ENCODE measurements around the gene B3GNT3.

B3GNT3 gene

DNA sequence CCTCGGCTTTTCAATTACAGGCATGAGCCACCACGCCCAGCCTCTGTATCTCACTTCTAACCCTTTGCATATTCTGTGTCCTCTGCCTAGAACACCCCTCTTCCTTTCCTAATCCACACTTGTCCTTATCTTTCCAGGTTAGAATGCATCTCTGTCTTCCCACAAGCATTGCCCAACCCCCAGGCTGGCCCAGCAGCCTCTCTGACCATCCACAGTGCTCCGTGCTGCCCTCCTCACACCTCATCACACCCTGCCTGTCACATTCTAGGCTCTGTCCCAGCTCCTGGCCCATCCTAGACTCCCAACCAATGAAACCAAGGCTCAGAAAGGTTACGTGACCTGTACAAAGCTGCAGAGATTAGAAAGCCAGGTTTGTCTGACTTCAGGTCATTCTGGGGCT is 41.6 kb downstream of the B3GNT3 start:
- no peak for DNase-seq

DNA sequence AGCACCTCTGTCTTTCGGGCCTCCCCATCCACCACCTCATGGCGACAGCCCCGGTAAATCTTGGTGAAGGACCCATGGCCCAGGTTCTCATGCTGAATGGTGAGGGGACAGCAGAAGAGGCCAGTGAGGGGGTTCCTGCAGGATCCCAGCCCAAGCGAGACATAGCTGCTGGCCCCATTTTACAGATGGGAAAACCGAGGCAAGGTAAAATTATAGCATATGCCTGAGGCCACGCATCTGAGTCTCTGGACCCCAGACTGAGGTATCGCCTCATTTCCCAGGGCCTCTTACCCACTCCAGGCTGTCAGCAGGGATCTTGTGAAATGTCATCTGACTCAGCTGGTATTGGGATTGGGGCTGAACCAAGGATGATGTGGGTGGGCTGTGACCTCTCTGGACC is 43.0 kb downstream of the B3GNT3 start:
- no peak for DNase-seq

DNA sequence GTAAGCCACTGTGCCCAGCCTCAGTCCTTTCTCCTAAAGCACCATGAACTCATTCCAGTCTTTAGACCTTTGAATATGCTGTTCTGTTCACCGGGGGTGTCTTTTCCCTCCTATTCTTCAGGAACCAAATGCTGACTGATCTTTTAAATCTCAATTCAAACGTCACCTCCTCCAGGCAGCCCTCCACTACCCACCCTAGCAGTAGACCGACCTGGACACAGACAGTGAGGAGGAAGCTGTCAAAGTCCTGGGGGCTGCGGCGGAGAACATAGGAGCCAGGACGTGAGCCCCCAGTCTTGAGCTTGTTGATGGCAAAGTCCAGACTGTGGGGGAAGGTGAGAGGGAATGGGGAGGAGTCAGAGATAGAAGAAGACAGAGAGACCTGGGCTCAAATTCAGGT is 45.1 kb downstream of the B3GNT3 start:
- DNase-seq = no peak

DNA sequence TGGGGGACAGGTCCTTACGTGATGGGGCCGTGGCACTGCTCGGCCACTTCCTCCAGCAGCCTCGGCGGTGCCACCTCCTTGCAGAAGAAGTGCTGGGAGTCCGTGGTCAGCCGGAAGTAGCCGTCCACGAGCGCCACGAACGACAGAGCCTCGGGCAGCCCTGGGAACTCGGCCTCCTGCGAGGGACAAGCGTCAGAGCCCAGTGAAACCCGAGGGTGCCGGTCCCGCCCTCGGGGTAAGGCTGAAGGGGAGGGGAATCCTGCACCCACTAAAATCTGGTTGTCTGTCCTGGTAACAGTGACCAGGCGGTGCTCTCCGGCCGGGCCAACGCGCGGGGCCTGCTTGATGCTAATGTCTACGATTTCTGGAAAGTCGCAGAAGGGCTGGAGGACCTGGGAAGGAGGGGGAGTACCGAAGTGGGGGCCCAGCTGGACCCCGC is 46.5 kb downstream of the B3GNT3 start:
- no peak for DNase-seq

DNA sequence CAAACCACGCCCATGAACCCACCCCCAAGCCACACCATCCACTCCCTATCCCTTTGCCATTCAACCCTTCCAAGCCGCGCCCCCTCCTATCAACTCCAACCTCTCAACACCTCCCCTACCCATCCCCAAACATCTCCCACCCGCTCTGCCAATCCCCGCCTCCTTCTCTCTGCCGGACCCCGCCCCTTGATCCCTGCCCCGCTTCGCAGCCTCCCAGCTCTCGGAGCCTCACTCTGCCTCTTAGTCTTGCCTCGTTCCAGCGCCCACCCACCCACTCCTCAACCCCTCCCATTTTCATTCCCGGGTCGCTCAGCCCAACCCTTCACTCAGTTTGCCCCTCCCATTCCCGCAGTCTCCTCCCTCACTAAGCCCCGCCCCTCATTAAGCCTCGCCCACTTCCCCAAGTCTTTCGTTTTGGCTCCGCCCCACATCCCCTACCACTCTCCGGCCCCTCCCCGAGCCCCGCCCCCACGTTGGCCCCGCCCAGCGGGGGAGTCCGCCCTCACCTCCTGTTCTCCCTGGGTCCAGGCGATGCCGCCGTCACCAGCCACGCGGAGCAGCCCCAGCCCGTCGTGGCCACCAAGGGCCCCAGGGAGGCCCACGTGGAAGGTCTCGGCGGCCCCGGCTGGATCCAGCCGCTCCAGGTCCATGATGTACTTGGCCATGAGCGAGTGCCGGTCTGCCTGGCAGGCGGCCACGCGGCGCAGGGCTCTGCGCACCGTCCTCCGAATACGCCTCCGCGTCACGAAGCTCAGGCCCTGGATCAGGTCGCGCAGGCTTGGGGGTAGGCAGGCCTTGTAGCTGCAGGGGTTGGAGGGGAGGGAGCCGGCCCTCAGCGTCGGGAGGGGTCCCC is 47.1 kb downstream of the B3GNT3 start:
- DNase-seq = peak; percentile 78 to 80

DNA sequence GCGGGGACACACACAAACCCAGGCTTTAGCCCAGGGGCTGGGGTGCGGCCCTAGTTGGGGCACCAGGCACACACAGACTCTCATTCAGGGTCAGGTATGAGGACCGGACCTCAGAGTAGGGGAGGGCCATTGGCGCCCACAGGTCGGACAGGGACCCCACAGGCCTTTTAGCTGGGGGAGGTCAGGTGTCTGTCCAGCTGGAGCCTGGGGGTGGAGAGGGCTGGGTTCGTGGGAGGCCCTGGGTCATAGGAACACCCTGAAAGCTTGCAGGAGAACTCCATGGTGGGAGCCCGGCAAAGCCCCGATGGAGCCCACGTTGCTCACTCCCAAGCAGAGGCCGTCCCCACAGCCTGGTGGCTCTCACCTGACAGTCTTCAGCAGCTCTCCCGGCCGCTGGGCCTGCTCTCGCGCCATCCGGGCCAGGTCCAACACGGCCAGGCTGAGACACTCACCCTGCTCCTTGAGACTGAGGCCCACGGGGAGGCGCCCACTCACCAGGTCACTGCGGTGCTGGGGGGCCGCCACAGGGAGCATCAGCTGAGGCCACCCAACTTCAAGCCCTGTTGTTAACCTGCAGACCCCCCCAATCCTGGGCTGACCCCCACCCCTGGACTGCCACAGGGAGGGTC is 47.8 kb downstream of the B3GNT3 start:
- no peak for DNase-seq

DNA sequence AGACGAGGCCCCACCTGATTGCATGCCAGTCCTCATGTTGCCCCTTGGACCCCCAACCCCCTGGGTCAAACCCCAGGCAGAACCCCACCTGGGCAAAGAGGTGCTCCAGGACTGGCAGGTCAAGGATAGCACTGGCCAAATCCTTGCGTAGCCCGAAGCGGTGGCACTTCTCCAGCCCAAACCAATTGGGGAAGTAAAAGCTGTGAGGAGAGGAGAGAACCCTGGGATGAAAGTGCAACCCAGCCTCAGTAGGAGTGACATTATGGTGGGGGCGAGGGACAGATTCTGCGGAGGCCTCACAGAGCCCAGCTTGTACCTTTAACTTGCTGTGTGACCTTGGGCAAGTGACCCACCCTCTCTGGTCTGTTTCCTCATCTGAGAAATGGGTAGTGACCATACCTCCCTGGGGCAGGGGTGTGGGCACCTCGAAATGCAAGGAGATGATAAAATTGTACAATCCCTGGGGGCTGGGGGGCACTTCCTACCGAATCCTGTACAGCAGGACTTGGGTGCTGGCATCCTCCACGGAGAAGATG is 48.4 kb downstream of the B3GNT3 start:
- no peak for DNase-seq

DNA sequence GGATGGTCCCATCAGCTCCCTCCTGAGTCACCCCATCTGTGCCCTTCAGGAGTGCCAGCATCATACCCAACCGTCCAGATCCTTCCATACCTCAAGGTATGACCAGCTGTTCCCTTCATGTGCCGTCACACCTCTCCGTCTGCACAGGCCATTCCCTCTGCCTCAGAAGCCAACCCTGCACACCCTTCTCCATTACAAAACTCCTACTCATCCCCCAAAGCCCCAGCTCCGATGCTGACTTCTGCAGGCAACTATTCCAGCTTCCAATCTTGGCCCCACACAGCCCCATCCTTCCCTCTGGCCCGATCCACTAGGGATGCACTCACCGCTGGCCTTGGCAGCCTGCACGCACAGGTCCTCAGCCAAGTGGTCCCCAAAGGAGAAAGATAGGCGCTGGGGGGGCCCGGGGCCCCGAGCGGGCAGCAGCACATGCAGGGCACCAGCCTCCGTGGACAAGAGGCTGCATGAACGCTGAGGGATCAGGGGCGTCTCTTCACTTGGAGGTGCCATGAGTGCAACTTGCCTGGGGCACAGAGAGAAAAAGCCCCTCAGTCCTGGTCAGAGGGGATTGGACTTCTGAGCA is 49.1 kb downstream of the B3GNT3 start:
- no peak for DNase-seq

DNA sequence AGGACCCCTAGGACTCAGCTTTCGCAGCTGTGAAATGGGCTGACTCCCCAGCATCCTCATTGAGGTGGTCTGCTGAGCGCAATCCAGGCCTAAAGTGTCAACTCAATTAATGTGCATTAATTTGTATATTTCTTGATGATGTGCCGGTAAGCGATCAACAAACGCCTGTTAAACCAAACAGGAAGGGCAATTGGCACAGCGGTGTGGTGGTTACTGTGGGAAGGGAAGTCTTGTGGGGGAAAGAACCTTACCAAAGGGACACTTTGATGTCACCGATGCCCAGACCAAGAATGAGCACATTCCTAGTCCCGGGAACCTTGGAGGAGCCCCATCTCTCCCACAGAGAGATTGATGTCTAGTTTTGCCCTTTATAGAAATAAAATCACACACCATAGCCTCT is 51.2 kb downstream of the B3GNT3 start:
- peak in 1 of 2 experiments; percentile 56 for DNase-seq

DNA sequence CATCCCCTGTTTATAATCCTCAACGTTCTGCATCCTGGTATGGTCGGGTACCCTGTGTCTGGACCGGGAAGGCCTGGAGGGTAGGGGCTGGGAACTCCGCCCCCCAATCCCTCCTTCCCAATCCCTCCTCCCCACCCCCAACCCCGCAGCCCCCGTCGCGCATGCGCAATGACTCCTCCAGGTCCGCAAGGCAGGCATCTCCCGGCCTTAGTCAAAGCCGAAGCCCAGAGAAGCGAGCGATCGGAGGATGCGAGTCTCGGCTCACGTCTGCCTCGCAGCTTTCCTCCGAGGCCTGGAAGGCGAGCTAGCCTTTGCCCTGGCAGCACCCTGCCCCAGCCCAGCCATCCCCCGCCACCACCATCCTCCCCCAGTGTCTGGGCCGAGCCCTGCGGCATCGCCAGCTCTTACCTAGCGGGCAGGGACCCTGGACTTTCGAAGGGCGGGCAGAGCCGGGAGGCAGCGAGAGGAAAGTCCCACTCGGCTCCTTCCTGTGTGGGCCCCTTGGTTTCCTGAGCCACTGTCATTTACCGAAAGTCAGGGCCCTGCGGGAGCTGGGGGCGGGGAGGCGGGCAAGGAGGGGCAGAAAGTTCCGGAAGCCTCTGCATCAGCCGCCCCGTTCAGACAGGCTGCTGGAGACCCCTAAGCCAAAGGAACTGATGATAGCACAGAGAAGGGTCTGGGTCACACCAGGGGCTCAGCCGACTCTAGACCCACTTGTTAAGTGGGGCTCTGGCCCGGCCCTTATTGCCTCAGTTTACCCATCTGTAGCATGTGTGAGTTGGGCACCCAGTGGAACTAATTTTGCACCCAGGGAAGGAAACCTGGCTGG is 52.8 kb downstream of the B3GNT3 start, which contains the start of gene JAK3:
TSS of gene JAK3 (minus strand) at position 445 of the 829 bp plus-strand sequence. CDS start 3,565 bp downstream, outside the sequence.
- peak; percentile 92 to 94 for DNase-seq

DNA sequence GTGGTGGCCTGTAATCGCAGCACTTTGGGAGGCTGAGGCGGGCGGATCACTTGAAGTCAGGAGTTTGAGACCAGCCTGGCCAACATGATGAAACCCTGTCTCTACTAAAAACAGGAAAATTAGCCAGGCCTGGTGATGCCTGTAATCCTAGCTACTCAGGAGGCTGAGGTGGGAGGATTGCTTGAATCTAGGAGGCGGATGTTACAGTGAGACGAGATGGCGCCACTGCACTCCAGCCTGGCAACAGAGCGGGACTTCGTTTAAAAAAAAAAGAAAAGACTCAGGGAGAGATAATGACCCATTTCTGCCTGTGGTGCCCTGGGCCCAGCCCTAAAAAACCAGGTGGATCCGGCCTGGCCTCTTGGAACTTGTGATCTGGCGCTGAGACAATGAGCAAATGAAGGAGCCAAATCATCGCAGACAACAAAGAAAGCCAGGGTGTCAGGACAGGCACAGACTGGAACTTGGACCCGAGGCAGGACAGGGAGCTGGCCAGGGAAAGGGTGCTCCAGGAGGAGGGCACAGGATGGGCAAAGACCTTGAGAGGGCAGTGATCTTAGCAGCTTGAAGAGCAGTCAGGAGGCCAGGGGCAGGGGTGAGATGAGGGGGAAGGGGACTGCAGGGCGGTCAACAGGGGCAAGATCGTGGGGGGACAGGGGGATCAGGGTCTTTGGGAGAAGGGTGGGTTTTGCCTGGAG is 53.8 kb downstream of the B3GNT3 start:
- no peak for DNase-seq

DNA sequence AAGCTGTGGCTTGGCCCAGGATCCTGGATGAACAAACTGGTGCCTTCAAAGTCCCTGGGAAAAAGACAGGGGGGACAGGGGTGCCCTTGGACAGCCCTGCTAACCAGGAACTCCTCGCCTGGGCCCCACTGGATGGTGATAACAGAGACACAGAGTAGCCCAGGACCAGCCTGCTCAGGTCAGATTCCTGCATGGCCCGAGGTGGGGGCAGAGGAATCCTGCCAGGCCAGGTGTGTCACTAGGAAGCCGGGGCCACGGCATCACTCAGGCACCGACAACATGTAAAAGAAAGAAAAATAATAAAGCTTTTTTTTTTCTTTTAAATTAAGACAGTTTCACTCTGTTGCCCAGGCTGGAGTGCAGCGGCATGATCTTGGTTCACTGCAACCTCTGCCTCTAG is 59.1 kb downstream of the B3GNT3 start:
- DNase-seq = no peak

DNA sequence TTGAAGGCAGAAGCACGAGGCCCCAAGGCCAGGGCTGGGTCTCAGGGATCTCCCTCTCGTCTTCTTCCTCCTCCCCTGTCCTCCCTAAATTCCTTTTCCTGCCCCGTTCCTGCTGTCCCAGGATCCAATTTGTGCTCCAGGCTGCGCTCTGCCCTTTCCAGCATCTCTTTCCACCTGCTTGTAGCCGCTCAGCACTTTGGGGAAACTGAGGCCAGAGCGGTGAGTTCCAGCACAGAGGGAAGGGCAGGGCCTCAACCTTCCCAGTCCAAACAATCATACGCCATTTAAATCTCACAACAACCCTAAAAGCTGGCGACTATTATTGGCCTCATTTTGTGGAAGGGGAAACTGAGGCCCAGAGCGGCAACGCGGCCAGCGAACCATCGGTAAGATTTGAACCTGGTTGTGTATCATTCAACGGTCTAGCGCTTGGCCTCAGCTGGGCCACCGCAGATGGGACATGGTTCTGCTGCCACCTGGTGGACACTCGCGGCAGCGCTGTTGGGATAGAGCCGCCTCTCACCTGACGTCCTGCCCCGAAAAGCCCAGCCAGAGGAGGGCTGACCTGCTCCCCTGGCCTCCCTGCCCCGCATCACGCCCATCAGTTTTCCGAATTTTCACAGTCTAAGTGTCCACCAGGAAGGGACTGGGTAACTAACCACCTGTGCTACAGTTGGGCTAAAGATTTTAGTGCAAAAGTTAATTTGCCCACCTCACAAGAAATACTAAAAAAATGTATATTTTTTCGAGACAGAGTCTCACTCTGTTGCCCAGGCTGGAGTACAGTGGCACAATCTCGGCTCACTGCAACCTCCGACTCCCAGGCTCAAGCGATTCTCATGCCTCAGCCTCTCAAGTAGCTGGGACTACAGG is 60.6 kb downstream of the B3GNT3 start:
- peak; percentile 97 for DNase-seq

DNA sequence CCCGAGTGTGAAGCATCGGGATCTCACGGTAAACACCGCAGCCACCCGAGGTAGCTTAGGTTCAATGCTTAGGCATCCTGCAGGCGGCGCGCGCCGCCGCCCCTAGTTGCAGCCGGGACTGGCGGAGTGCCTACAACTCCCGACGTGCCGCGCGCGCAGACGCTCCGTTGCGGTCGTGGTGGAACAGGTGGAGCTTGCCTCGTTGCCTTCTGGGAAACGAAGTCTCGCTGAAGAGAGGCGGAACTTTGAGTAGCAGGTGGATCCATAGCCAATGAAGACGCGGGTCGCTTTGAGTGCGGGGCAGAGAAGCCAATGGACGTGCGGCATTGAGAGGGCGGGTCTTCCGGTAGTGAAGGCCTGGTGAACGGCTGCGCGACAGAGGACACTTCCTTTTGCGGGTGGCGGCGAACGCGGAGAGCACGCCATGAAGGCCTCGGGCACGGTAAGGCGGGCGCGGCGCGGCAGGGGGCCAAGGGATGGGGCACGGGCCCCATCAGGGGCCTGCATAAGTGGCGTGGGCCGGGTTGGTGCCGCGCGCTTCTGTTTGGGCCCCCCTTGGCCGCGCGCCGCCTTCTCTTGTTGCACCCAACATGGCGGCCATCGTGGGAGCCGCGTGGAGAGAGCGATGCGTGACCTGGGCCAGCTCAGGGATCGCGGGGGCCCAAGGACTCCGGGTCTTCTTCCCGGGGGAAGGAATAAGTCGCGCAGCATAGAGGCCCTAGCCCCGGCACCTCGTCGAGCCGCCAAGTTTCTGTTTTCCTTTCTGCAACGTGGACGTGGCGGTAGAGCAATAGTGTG is 64.8 kb downstream of the B3GNT3 start, which contains the start of gene RPL18A:
TSS of gene RPL18A (plus strand) at position 378 of the 798 bp plus-strand sequence. CDS start at position 425, 47 bp downstream.
- peak; percentile 98 to 99 for DNase-seq

DNA sequence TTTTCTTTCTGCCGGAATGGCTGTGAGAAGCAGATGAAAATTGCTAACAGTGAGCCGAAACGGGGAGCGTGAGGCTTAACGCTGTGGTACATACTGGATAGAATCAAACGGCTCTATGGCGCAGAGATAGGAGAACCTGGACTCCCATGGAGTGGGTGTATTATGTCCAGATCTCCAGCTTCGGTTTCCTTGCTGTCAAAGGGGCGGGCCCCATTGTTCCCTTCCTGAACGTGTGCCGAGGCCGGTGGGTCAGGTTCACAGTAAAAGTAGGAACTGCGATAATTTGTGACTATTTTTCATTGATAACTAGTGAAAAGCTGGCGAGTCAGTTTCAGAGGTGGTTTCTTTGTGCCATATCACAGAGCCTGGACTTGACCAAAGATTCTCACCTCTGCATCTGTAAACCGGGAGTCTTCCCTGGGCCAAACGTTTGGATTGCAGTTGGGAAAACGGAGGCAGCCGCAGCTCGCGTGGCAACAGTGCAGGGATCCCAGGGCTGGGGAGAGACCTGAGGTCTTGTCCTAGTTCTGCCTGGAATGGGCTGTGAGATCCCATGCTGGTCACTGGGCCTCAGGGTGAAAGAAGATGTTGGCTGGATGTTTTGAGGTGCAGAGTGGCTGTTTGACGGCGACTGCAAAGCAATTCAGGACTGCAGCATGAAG is 65.5 kb downstream of the B3GNT3 start:
- no peak for DNase-seq

DNA sequence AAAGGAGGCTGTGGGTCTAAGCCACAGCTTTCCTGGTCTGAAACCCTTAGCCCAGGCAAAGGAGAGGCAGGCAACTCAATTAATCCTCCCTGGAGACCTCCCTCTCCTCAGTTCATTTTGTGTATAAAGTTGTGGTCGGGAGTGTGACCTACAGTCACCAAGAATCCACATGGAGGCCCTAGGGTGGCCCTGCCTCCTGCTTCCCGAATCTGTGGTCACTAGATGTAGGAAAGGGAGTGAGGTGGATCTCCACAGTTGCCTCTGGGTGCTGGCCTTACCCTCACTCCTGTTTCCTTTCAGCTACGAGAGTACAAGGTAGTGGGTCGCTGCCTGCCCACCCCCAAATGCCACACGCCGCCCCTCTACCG is 66.0 kb downstream of the B3GNT3 start:
- DNase-seq = no peak

DNA sequence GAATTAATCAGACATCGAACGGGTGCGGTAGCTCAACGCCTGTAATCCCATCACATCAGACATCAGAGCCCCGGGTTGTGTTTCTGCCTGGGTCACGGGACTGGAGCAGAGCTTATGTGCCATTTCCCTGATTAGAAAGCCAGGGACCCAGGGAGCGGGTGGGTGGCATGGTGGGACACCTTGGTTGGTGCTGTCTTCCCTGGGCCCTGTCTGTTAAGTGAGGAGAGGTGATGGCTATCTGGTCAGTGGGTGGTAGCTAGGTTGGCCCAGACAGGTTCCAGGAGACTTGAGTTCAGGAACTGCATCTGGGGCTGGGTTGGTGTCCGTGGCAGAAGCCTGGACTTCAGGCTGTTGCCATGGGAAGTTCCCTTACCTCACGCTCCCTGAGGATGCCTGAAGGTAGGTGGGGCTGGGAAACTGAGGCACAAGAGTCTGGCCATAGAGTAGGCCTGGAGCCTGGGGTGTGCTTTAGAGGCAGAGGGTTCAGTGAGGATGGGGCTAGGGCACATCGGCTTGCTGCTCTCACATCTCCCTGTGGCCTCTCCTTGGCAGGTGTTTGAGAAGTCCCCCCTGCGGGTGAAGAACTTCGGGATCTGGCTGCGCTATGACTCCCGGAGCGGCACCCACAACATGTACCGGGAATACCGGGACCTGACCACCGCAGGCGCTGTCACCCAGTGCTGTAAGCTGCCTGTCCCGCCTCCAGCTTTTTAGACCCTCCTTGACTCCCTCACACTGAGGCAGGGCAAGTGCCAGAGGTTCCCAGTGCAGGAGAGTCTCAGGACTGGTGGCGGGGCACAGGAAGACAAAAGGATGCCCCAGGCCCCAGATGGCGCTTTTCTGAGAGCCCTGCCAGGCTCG is 66.8 kb downstream of the B3GNT3 start:
- DNase-seq = no peak

DNA sequence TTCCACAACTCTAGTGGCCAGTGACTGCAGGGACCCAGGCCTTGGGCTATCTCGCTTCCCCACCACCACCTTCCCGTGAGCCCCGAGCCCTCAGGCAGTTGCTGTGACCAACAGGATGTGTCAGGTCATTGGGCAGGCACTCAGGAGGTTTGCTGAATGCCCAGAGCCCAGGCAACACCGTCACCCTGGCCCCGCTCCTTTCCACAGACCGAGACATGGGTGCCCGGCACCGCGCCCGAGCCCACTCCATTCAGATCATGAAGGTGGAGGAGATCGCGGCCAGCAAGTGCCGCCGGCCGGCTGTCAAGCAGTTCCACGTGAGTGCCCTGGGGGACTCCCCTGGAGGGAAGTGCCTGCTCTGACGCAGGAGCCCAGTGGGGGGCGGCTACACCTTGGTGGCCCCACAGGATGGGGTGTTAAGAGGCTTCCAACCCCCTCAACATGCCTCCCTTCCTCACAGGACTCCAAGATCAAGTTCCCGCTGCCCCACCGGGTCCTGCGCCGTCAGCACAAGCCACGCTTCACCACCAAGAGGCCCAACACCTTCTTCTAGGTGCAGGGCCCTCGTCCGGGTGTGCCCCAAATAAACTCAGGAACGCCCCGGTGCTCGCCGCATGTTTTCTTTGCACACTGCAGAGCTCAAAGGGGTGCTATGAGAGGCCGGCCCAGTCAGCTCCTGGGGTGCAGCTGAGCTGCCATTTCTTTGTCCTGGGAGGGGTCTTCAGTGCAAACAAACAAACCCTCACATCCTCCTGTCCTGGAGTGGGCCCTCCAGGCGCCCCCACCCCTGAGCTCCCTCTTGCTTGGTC is 68.0 kb downstream of the B3GNT3 start:
- DNase-seq = no peak
